HepG2 (cell line): ENCODE results near the gene RBP2. TPM values are rescaled to one million over a fixed set of nuclear protein-coding genes. Genes with fewer than 3 reads are reported as not detected.

ENCODE experiments used
- ATAC-seq: fragments of 200-7000 bp; cut with Tn5 transposase; 3 replicates; pipeline ENCODE4 v1.9.1; 2020; ENCODE audit warnings: mild to moderate bottlenecking, moderate library complexity
- BruUV-seq: library from RNA; stranded (reverse); fragments of 400-500 nt; replicated peaks from 2 replicates; lab custom pipeline; 2021; lab: Mats Ljungman, UMichigan
- CTCF ChIA-PET: fragments of 300-600 bp; formaldehyde crosslinking; extraction: SDS; loops from one replicate; lab custom pipeline; 2021; ENCODE audit warnings: low total read pairs, inconsistent platforms, low intra/inter-chr PET ratio; lab: Yijun Ruan, JAX
- POLR2A ChIA-PET: fragments of 350-600 bp; sonication (Branson Sonifier 250); formaldehyde crosslinking; loops from one replicate; lab custom pipeline; 2020; ENCODE audit warnings: antibody characterized with exemption, inconsistent platforms; lab: Yijun Ruan, JAX
- DNase-seq: peaks from one replicate; pipeline ENCODE4 v3.0.0-alpha.2; 2015; ENCODE audit warnings: low spot score
- FAIRE-seq: peaks from 3 replicates; lab custom pipeline; 2011; peaks lifted over from hg19 to GRCh38; lab: Jason Lieb, UNC
- H2AFZ ChIP-seq: one replicate; pipeline ENCODE4 v1.6.1; 2011; ENCODE audit warnings: low read length, inconsistent platforms
- H3K27ac ChIP-seq: fragments of 300-600 bp; 3 replicates; pipeline ENCODE4 v1.8.0; 2011; ENCODE audit warnings: mixed run types, mild to moderate bottlenecking, mixed read lengths, low read length, inconsistent platforms; ENCODE audit not compliant: insufficient read depth; ENCODE audit errors: extremely low read length
- H3K27me3 ChIP-seq, 2 experiments: fragments of 200-600 bp in 1 of 2; 2 replicates in 1 of 2; 3 replicates in 1 of 2; pipeline versions ENCODE4 v1.6.0 to v1.8.0; 2011; ENCODE audit warnings: low read length in 2 of 2, mild to moderate bottlenecking in 2 of 2, moderate library complexity in 2 of 2, inconsistent platforms in 1 of 2; ENCODE audit not compliant: insufficient read depth in 2 of 2, control insufficient read depth in 1 of 2
- H3K36me3 ChIP-seq, 2 experiments: fragments of 200-600 bp in 1 of 2; replicated peaks in 1 of 2; 2 replicates in 1 of 2; 3 replicates in 1 of 2; pipeline versions ENCODE4 v1.5.1 to v1.8.0; 2011; ENCODE audit warnings: low read length in 2 of 2, inconsistent platforms in 1 of 2; ENCODE audit not compliant: insufficient read depth in 2 of 2, control insufficient read depth in 1 of 2
- H3K4me1 ChIP-seq: 2 replicates; pipeline ENCODE4 v1.5.1; 2012; ENCODE audit warnings: low read length, inconsistent platforms; ENCODE audit not compliant: insufficient read depth
- H3K4me2 ChIP-seq: 2 replicates; pipeline ENCODE4 v1.6.0; 2011; ENCODE audit warnings: low read depth, low read length, inconsistent platforms
- H3K4me3 ChIP-seq, 3 experiments: fragments of 200-600 bp in 1 of 3; sonication (generic), shearing (Covaris generic) in 1 of 3; replicated peaks in 1 of 3; 2 replicates each; pipeline ENCODE4 v1.5.1; 2011 to 2016; ENCODE audit warnings: low read length in 3 of 3, inconsistent platforms in 2 of 3, low read depth in 2 of 3, mild to moderate bottlenecking in 2 of 3, control low read depth in 1 of 3, mixed read lengths in 1 of 3; ENCODE audit not compliant: insufficient read depth in 1 of 3
- H3K79me2 ChIP-seq: one replicate; pipeline ENCODE4 v1.6.1; 2011; ENCODE audit warnings: low read length, inconsistent platforms; ENCODE audit not compliant: insufficient read depth
- H3K9ac ChIP-seq: 2 replicates; pipeline ENCODE4 v1.6.0; 2011; ENCODE audit warnings: mild to moderate bottlenecking, low read depth, low read length, inconsistent platforms; ENCODE audit not compliant: insufficient read depth
- H3K9me3 ChIP-seq: 2 replicates; pipeline ENCODE4 v1.5.1; 2012; ENCODE audit warnings: mild to moderate bottlenecking, low read length
- H4K20me1 ChIP-seq: 2 replicates; pipeline ENCODE4 v1.6.0; 2011; ENCODE audit warnings: inconsistent platforms, mild to moderate bottlenecking, low read length, moderate library complexity; ENCODE audit not compliant: insufficient read depth
- CENPT ChIP-seq: sonication (generic); formaldehyde crosslinking; IDR thresholded peaks from 2 replicates; pipeline ENCODE4 v1.8.0; 2022; ENCODE audit warnings: low read depth, mild to moderate bottlenecking, moderate library complexity, missing genetic modification reagents
- EHMT2 ChIP-seq: fragments of 200-600 bp; sonication (generic); IDR thresholded peaks from 2 replicates; pipeline ENCODE4 v1.7.0; 2017; ENCODE audit warnings: antibody characterized with exemption, low read depth, low read length, borderline replicate concordance
- HNF1A ChIP-seq, 2 experiments: sonication (generic) in 1 of 2; formaldehyde crosslinking in 1 of 2; IDR thresholded peaks; 2 replicates each; pipeline versions ENCODE4 v1.4.0 to v1.6.1; 2016 to 2020; ENCODE audit warnings: borderline replicate concordance in 1 of 2, low read depth in 1 of 2, mild to moderate bottlenecking in 1 of 2, missing genetic modification reagents in 1 of 2
- LBX2 ChIP-seq: sonication (generic); formaldehyde crosslinking; IDR thresholded peaks from 2 replicates; pipeline ENCODE4 v1.5.0; 2020; ENCODE audit warnings: missing genetic modification reagents, mild to moderate bottlenecking, borderline replicate concordance
- MED8 ChIP-seq: sonication (generic); formaldehyde crosslinking; IDR thresholded peaks from 2 replicates; pipeline ENCODE4 v1.8.1; 2023; ENCODE audit warnings: mild to moderate bottlenecking, missing genetic modification reagents; ENCODE audit not compliant: insufficient replicate concordance
- MYNN ChIP-seq: sonication (generic); formaldehyde crosslinking; IDR thresholded peaks from 2 replicates; pipeline ENCODE4 v1.4.0; 2020; ENCODE audit warnings: mild to moderate bottlenecking, low read depth, missing genetic modification reagents
- PAWR ChIP-seq: sonication (generic); formaldehyde crosslinking; IDR thresholded peaks from 2 replicates; pipeline ENCODE4 v1.4.0; 2020; ENCODE audit warnings: missing genetic modification reagents, mild to moderate bottlenecking, borderline replicate concordance
- PHB2 ChIP-seq: fragments of 450-650 bp; IDR thresholded peaks from 2 replicates; pipeline ENCODE4 v1.6.1; 2018; ENCODE audit not compliant: partially characterized antibody
- PHF21A ChIP-seq: sonication (generic); formaldehyde crosslinking; IDR thresholded peaks from 2 replicates; pipeline ENCODE4 v1.5.0; 2020; ENCODE audit warnings: mild to moderate bottlenecking, missing genetic modification reagents
- ZBTB21 ChIP-seq: sonication (generic); formaldehyde crosslinking; IDR thresholded peaks from 2 replicates; pipeline ENCODE4 v1.4.0; 2020; ENCODE audit warnings: missing genetic modification reagents
- ZC3H4 ChIP-seq: sonication (generic); formaldehyde crosslinking; IDR thresholded peaks from 2 replicates; pipeline ENCODE4 v1.4.0; 2020; ENCODE audit warnings: missing genetic modification reagents, borderline replicate concordance
- ZFP1 ChIP-seq: IDR thresholded peaks from 2 replicates; pipeline ENCODE4 v1.6.1; 2016
- ZNF354B ChIP-seq: sonication (generic); formaldehyde crosslinking; IDR thresholded peaks from 2 replicates; pipeline ENCODE4 v1.8.0; 2022; ENCODE audit warnings: mild to moderate bottlenecking, missing genetic modification reagents
- ZNF431 ChIP-seq: sonication (generic); formaldehyde crosslinking; IDR thresholded peaks from 2 replicates; pipeline ENCODE4 v1.9.0; 2022; ENCODE audit warnings: missing genetic modification reagents, low read depth, mild to moderate bottlenecking, borderline replicate concordance
- ZNF44 ChIP-seq: sonication (generic); formaldehyde crosslinking; IDR thresholded peaks from 2 replicates; pipeline ENCODE4 v1.5.1; 2020; ENCODE audit warnings: mild to moderate bottlenecking, missing genetic modification reagents
- ZNF557 ChIP-seq: sonication (generic); formaldehyde crosslinking; IDR thresholded peaks from 2 replicates; pipeline ENCODE4 v1.4.0; 2020; ENCODE audit warnings: missing genetic modification reagents
- ZNF724P ChIP-seq: sonication (generic); formaldehyde crosslinking; IDR thresholded peaks from 2 replicates; pipeline ENCODE4 v1.8.0; 2022; ENCODE audit warnings: missing genetic modification reagents, borderline replicate concordance
- ZNF773 ChIP-seq: sonication (generic); formaldehyde crosslinking; IDR thresholded peaks from 2 replicates; pipeline ENCODE4 v1.4.0; 2020; ENCODE audit warnings: missing genetic modification reagents, borderline replicate concordance
- ZSCAN21 ChIP-seq: sonication (generic); formaldehyde crosslinking; IDR thresholded peaks from 2 replicates; pipeline ENCODE4 v1.8.0; 2022; ENCODE audit warnings: mild to moderate bottlenecking, missing genetic modification reagents, moderate library complexity, borderline replicate concordance
- WGBS: methylation state at CpG from one replicate; pipeline ENCODE4 v1.1.6; 2017; ENCODE audit warnings: low lambda C conversion rate; 5-methylcytosine and 5-hydroxymethylcytosine counted together
- in situ Hi-C: cut with HindIII; loops from 2 replicates; pipeline ENCODE4 v1.10.0; 2017; ENCODE audit warnings: low pct_unique_long_range_greater_than_20kb; ENCODE audit not compliant: extremely low pct_ligation_motif_present
- intact Hi-C: fragments of 100-400 bp; cut with micrococcal nuclease; formaldehyde crosslinking; loops from one replicate; pipeline ENCODE4 v1.10.0; 2022; ENCODE audit not compliant: unreplicated experiment
- polyA plus RNA-seq, 8 experiments: library from polyadenylated mRNA; depleted of rRNA in 3 of 8; stranded (reverse) in 7 of 8; unstranded in 1 of 8; fragments of >200 nt; fragmentation: Illumina TruSeq in 4 of 8; extraction: Trizol in 4 of 8; gene quantifications; 2 replicates each; pipeline versions ENCODE4 v1.2.1 to v1.2.3, GENCODE V29; 2011 to 2016; ENCODE audit warnings: low read depth in 4 of 8, missing spikeins in 1 of 8, mixed read lengths in 1 of 8; ENCODE audit not compliant: insufficient read depth in 1 of 8
- total RNA-seq, 5 experiments: library from RNA; depleted of rRNA; stranded (reverse); fragments of >200 nt; fragmentation: Illumina TruSeq; extraction: Trizol; gene quantifications; 2 replicates each; pipeline ENCODE4 v1.2.3, GENCODE V29; 2016; ENCODE audit warnings: low read depth in 1 of 5

The RBP2 gene
- total and polyA plus RNA-seq, 2 of the 13 experiments (the other 11 are each of a cell fraction or from before 2014, with no cell fraction given) = 0.17 to 2.5 TPM

GRCh38 chr3:139480585-139480984, 4.3 kb upstream of the RBP2 start:
- DNase-seq (no peak), ATAC-seq (no peak), FAIRE-seq (no peak)
- Histone ChIP-seq H3K27ac (no peak overlapping the region), H3K9ac (no peak overlapping the region), H3K36me3 (no peaks in the 10 kb centered on the region), H3K4me2 (no peak overlapping the region), H3K27me3 (no peaks in the 10 kb centered on the region), H3K79me2 (no peaks in the 10 kb centered on the region), H4K20me1 (no peaks in the 10 kb centered on the region), H3K9me3 (no peaks in the 10 kb centered on the region), H2AFZ (no peak overlapping the region), H3K4me1 (peaks cover 24% of the 10 kb centered on the region), H3K4me3 (no peak overlapping the region)
- BruUV-seq = no TSS peak
- CTCF ChIA-PET = no interaction called here
- intact Hi-C loops = no loop called here
- no CpG with 5 or more reads among the region's 3 CpGs for WGBS
- in situ Hi-C loops = no loop called here
- POLR2A ChIA-PET = no interaction called here
- TF ChIP-seq ZNF44 (CRISPR knock-in tag) = no peak
- TF ChIP-seq CENPT = no peak
- no peak for TF ChIP-seq ZNF354B
- no peak for TF ChIP-seq ZSCAN21
- TF ChIP-seq ZNF557 = no peak
- no peak for TF ChIP-seq ZNF431
- no peak for TF ChIP-seq HNF1A (IDR thresholded peaks at IDR 0.05; ENCODE audit: low read depth)
- no peak for TF ChIP-seq HNF1A (CRISPR knock-in tag; IDR thresholded peaks at IDR 0.05; ENCODE audit: borderline replicate concordance)
- no peak for TF ChIP-seq MYNN
- TF ChIP-seq LBX2 (CRISPR knock-in tag) = no peak
- TF ChIP-seq ZNF724P (CRISPR knock-in tag) = no peak
- TF ChIP-seq ZBTB21 (CRISPR knock-in tag) = no peak
- TF ChIP-seq MED8 = no peak
- TF ChIP-seq PAWR = no peak
- no peak for TF ChIP-seq PHB2
- no peak for TF ChIP-seq EHMT2
- no peak for TF ChIP-seq ZC3H4 (CRISPR knock-in tag)
- no peak for TF ChIP-seq PHF21A (CRISPR knock-in tag)
- no peak for TF ChIP-seq ZFP1
- no peak for TF ChIP-seq ZNF773 (CRISPR knock-in tag)
